Calu3 (cell line): ENCODE data around the gene ZNF428. TPM values are rescaled to one million over a fixed set of nuclear protein-coding genes. Genes with fewer than 3 reads are reported as not detected.

Experiments used
- BruUV-seq: library from RNA; stranded (reverse); fragments of 400-500 nt; replicated peaks from 2 replicates; lab custom pipeline; 2021; lab: Mats Ljungman, UMichigan
- CTCF ChIA-PET: fragments of 300-600 bp; sonication (Branson Sonifier 250); formaldehyde crosslinking; loops from one replicate; lab custom pipeline; 2022; ENCODE audit warnings: antibody characterized with exemption; lab: Charles Lee
- DNase-seq: peaks from one replicate; pipeline ENCODE4 v3.0.0; 2022
- H3K27ac Mint-ChIP-seq: one replicate; pipeline ENCODE4 v1.8.0; 2022; ENCODE audit warnings: mixed read lengths; ENCODE audit not compliant: unreplicated experiment
- H3K27me3 Mint-ChIP-seq: one replicate; pipeline ENCODE4 v1.8.0; 2022; ENCODE audit warnings: mixed read lengths; ENCODE audit not compliant: unreplicated experiment
- H3K36me3 Mint-ChIP-seq: one replicate; pipeline ENCODE4 v1.8.0; 2022; ENCODE audit warnings: mild to moderate bottlenecking, moderate library complexity, mixed read lengths; ENCODE audit not compliant: insufficient read depth, unreplicated experiment
- H3K4me1 Mint-ChIP-seq: one replicate; pipeline ENCODE4 v1.8.0; 2022; ENCODE audit warnings: mild to moderate bottlenecking, low read depth, mixed read lengths; ENCODE audit not compliant: unreplicated experiment
- H3K4me3 Mint-ChIP-seq: one replicate; pipeline ENCODE4 v1.8.0; 2022; ENCODE audit warnings: mild to moderate bottlenecking, low read depth, moderate library complexity, mixed read lengths; ENCODE audit not compliant: unreplicated experiment
- H3K9me3 Mint-ChIP-seq: one replicate; pipeline ENCODE4 v1.8.0; 2022; ENCODE audit warnings: low read depth, mixed read lengths; ENCODE audit not compliant: unreplicated experiment
- CTCF ChIP-seq: fragments of 200-600 bp; IDR thresholded peaks from one replicate; pipeline ENCODE4 v1.8.0; 2022; ENCODE audit warnings: antibody characterized with exemption; ENCODE audit not compliant: unreplicated experiment
- intact Hi-C: fragments of 100-400 bp; cut with micrococcal nuclease; formaldehyde crosslinking; loops from one replicate; pipeline ENCODE4 v1.10.0; 2022; ENCODE audit not compliant: unreplicated experiment
- total RNA-seq: library from RNA; stranded (reverse); gene quantifications from 2 replicates; pipeline ENCODE4 v1.2.3, GENCODE V29; 2022

ZNF428 gene
- total RNA-seq, 1 experiment from 2014 or later: 32.8 TPM

- peaks cover 19% of the 10 kb centered on the region for H3K4me1 Mint-ChIP-seq
- no TSS peak for BruUV-seq
- no peak for DNase-seq
- H3K9me3 Mint-ChIP-seq: peaks cover 3% of the 10 kb centered on the region
- peaks cover 60% of the 10 kb centered on the region for H3K36me3 Mint-ChIP-seq
- TF ChIP-seq CTCF: no peak
- intact Hi-C loops: loop anchor here (5.0 kb wide), 1 partner anchor 55 kb away; no protein-coding TSS in a partner anchor
- no peak overlapping the region for H3K4me3 Mint-ChIP-seq
- no peaks in the 10 kb centered on the region for H3K27me3 Mint-ChIP-seq
- peak overlapping the region; percentile 72 for H3K27ac Mint-ChIP-seq
- CTCF ChIA-PET: interaction anchor here (0.6 to 1.4 kb wide), 2 partner anchors 31 to 1891 kb away, joined by 3 read pairs; no protein-coding TSS in a partner anchor
These were observed 47.9 kb upstream of the ZNF428 start for GRCh38 chr19:43667126-43667875.

DNA sequence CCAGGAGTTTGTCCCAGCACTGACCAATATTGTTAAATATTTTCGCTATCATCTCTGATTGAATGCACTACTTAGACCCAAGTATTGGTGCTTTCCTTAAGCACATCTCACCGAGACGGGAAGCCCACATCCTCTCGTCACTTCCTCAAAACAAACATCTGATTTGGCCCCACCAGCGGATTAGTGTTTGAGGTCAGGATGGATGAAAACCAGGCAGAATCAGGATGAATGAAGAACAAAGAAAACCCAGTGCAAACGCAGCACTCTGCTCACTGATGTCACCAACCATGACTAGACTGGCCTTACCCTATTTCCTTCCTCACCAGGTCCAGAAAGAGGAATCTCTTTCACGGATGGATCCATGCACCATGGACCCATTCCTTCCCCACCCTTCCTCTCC, 44.6 kb upstream of the ZNF428 start:
- Mint-ChIP-seq H3K9me3 (peaks cover 6% of the 10 kb centered on the region), H3K36me3 (peaks cover 64% of the 10 kb centered on the region), H3K27me3 (no peaks in the 10 kb centered on the region), H3K27ac (no peak overlapping the region), H3K4me3 (no peak overlapping the region), H3K4me1 (peaks cover 13% of the 10 kb centered on the region)
- CTCF ChIA-PET: no interaction called here
- intact Hi-C loops: no loop called here
- TF ChIP-seq CTCF: no peak
- no peak for DNase-seq
- no TSS peak for BruUV-seq

- BruUV-seq: no TSS peak
- peaks cover under 1% of the 10 kb centered on the region for H3K4me1 Mint-ChIP-seq
- H3K4me3 Mint-ChIP-seq: no peak overlapping the region
- H3K27ac Mint-ChIP-seq: peak overlapping the region; percentile 37
- peak; percentile 20 for DNase-seq
- peaks cover 63% of the 10 kb centered on the region for H3K36me3 Mint-ChIP-seq
- CTCF ChIA-PET: interaction anchor here (0.6 to 1.2 kb wide), 9 partner anchors 9 to 182 kb away, joined by 3 to 5 read pairs (median 4); partner anchors contain the start of gene ZNF575
- peak; percentile 35 for TF ChIP-seq CTCF
- intact Hi-C loops: no loop called here
- no peaks in the 10 kb centered on the region for H3K27me3 Mint-ChIP-seq
- H3K9me3 Mint-ChIP-seq: peaks cover 7% of the 10 kb centered on the region
These were observed 43.1 kb upstream of the ZNF428 start for GRCh38 chr19:43662487-43662886.

DNA sequence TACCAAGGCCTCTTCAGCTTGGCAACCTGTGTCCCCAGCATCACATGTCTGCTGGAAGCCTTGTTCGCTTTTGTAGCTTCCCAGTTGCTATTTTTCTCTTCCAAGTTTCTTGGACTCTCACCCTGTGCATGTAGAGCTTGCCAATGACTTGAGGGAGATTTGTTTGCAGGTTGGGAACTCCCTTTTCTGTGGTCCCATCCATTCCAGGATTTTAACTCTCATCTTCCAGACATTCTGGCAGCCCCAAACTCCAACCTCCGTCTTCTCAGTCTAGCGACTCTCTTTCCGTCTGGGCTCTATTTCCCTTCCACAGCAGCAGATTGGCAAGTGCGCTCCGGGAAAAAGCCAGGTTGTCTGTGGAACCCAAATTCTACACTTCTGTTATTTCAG, 41.5 kb upstream of the ZNF428 start:
- intact Hi-C loops: no loop called here
- no peak overlapping the region for H3K27ac Mint-ChIP-seq
- BruUV-seq: no TSS peak
- H3K36me3 Mint-ChIP-seq: peaks cover 73% of the 10 kb centered on the region
- no peaks in the 10 kb centered on the region for H3K27me3 Mint-ChIP-seq
- no peak for DNase-seq
- CTCF ChIA-PET: no interaction called here
- no peaks in the 10 kb centered on the region for H3K4me1 Mint-ChIP-seq
- no peak for TF ChIP-seq CTCF
- H3K4me3 Mint-ChIP-seq: no peak overlapping the region
- H3K9me3 Mint-ChIP-seq: peaks cover 7% of the 10 kb centered on the region
